Measurements from ENCODE around the gene FCHO1.
A peak's percentile ranks its signal among the peaks of the same experiment; 100 is the strongest.

- TF ChIP-seq CTCF (IDR thresholded peaks at IDR 0.05) (peak; percentile 71 to 86 (median 84)), POLR2A (IDR thresholded peaks at IDR 0.05) (no peak)
These were observed 15.4 kb downstream of the FCHO1 start for GRCh38 chr19:17766543-17767131.

Data from testis (tissue), 2 donors.